ENCODE measurements around the gene LRRC74A.

Gene LRRC74A

DNA sequence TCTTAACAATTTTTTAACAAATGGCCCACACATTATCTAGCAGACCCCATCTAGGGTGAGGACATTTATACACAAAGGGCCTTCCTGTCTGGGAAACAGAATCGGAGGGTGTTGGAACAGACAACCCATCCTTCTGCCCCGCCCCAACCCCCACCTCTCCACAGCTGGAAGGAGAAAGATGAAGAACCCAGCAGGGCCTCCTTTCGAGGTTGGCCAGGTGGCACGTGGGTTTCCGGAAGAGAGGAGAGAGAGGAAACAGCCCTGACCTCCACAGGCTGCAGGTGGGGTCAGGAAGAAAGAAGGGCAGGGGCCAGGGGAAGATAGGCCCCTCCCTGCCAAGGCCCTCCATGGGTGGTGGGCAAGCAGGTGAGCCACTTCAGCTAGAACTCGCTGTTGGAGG lies 57.2 kb downstream of the LRRC74A start:
- Histone ChIP-seq H2AFZ (ENCODE audit: low read length) (no peak overlapping the region), H3F3A (ENCODE audit: insufficient read depth, low read length) (no peaks in the 10 kb centered on the region), H3K36me3 (replicated peaks; ENCODE audit: insufficient read depth, low read length) (no peaks in the 10 kb centered on the region), H3K4me2 (ENCODE audit: low read depth, low read length) (no peak overlapping the region), H3K4me3 (ENCODE audit: low read length) (no peak overlapping the region), H3K79me2 (ENCODE audit: low read length) (no peaks in the 10 kb centered on the region), H3K9ac (ENCODE audit: low read length) (no peak overlapping the region), H3K9me3 (replicated peaks; ENCODE audit: insufficient read depth, low read length) (no peaks in the 10 kb centered on the region), H3K4me1 (ENCODE audit: low read length) (no peaks in the 10 kb centered on the region), H3K9me2 (replicated peaks; ENCODE audit: insufficient read depth, low read length) (no peaks in the 10 kb centered on the region), H3K27ac (ENCODE audit: low read length) (no peak overlapping the region), H3K27me3 (replicated peaks; ENCODE audit: insufficient read depth, low read length) (no peaks in the 10 kb centered on the region), H4K20me1 (ENCODE audit: insufficient read depth, low read length) (no peaks in the 10 kb centered on the region)
- no peak for TF ChIP-seq EZH2 (optimal IDR thresholded peaks at IDR 0.05; ENCODE audit: low read depth, low read length)
- TF ChIP-seq, protein P1, sequence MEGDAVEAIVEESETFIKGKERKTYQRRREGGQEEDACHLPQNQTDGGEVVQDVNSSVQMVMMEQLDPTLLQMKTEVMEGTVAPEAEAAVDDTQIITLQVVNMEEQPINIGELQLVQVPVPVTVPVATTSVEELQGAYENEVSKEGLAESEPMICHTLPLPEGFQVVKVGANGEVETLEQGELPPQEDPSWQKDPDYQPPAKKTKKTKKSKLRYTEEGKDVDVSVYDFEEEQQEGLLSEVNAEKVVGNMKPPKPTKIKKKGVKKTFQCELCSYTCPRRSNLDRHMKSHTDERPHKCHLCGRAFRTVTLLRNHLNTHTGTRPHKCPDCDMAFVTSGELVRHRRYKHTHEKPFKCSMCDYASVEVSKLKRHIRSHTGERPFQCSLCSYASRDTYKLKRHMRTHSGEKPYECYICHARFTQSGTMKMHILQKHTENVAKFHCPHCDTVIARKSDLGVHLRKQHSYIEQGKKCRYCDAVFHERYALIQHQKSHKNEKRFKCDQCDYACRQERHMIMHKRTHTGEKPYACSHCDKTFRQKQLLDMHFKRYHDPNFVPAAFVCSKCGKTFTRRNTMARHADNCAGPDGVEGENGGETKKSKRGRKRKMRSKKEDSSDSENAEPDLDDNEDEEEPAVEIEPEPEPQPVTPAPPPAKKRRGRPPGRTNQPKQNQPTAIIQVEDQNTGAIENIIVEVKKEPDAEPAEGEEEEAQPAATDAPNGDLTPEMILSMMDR (IDR thresholded peaks at IDR 0.05; ENCODE audit: low read length) = no peak
- TF ChIP-seq EZH2phosphoT487 (IDR thresholded peaks at IDR 0.05; ENCODE audit: low read length) = no peak
- no peak for DNase-seq

DNA sequence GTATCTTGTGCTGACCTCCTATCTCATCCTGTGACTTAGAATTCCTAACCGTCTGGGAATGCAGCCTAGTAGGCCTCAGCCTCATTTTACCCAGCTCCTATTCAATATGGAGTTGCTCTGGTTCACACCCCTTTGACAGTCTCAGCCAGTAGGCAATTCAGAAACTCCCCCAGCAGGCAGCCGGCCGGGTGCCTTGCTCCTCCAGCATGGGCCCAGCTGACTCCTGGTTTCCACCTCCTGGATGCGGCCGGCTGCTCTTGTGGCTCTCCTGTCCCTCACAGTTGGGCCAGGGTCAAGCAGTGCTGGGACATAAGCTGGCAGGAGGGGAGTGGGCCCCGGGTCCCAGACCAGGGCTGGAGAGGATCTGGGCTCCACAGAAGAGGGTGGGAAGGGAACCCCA lies 58.2 kb downstream of the LRRC74A start:
- Histone ChIP-seq H3K27me3 (replicated peaks; ENCODE audit: insufficient read depth, low read length) (no peaks in the 10 kb centered on the region), H3K4me1 (ENCODE audit: low read length) (no peaks in the 10 kb centered on the region), H3K4me2 (ENCODE audit: low read depth, low read length) (no peak overlapping the region), H3K9ac (ENCODE audit: low read length) (no peak overlapping the region), H3K4me3 (ENCODE audit: low read length) (no peak overlapping the region), H2AFZ (ENCODE audit: low read length) (no peak overlapping the region), H4K20me1 (ENCODE audit: insufficient read depth, low read length) (no peaks in the 10 kb centered on the region), H3F3A (ENCODE audit: insufficient read depth, low read length) (no peaks in the 10 kb centered on the region), H3K36me3 (replicated peaks; ENCODE audit: insufficient read depth, low read length) (no peaks in the 10 kb centered on the region), H3K27ac (ENCODE audit: low read length) (no peak overlapping the region), H3K79me2 (ENCODE audit: low read length) (no peaks in the 10 kb centered on the region), H3K9me2 (replicated peaks; ENCODE audit: insufficient read depth, low read length) (no peaks in the 10 kb centered on the region), H3K9me3 (replicated peaks; ENCODE audit: insufficient read depth, low read length) (no peaks in the 10 kb centered on the region)
- no peak for DNase-seq
- TF ChIP-seq EZH2phosphoT487 (IDR thresholded peaks at IDR 0.05; ENCODE audit: low read length) = no peak
- no peak for TF ChIP-seq EZH2 (optimal IDR thresholded peaks at IDR 0.05; ENCODE audit: low read depth, low read length)
- TF ChIP-seq, protein P1 (IDR thresholded peaks at IDR 0.05; ENCODE audit: low read length) = no peak

DNA sequence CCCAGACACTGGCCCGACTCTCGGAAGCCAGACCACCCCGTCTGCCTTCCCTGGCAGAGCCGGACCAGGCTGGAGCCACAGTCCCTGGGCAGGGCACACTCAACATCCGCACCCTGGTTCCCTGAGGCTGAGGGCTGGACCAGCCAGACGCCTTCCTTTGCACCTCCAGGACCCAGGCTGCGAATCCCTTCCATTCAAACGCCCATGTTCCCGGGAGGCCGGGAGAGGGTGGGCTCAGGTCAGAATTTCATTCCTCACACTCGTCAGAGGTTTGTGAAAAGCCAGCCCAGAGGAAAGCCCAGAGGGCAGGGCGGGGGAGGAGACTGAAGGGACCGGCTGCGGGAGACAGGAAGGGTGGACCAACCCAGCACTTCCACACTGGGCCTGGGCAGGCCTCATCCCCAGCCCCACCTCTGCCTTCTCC lies 58.7 kb downstream of the LRRC74A start:
- H3K4me2 ChIP-seq (ENCODE audit: low read depth, low read length) = no peak overlapping the region
- H3K36me3 ChIP-seq (replicated peaks; ENCODE audit: insufficient read depth, low read length) = no peaks in the 10 kb centered on the region
- TF ChIP-seq, protein P1 (IDR thresholded peaks at IDR 0.05; ENCODE audit: low read length) = no peak
- TF ChIP-seq EZH2 (optimal IDR thresholded peaks at IDR 0.05; ENCODE audit: low read depth, low read length) = no peak
- no peak for TF ChIP-seq EZH2phosphoT487 (IDR thresholded peaks at IDR 0.05; ENCODE audit: low read length)
- H3K79me2 ChIP-seq (ENCODE audit: low read length) = no peaks in the 10 kb centered on the region
- H3K27ac ChIP-seq (ENCODE audit: low read length) = no peak overlapping the region
- H3F3A ChIP-seq (ENCODE audit: insufficient read depth, low read length) = no peaks in the 10 kb centered on the region
- no peaks in the 10 kb centered on the region for H3K9me2 ChIP-seq (replicated peaks; ENCODE audit: insufficient read depth, low read length)
- H2AFZ ChIP-seq (ENCODE audit: low read length) = no peak overlapping the region
- H3K27me3 ChIP-seq (replicated peaks; ENCODE audit: insufficient read depth, low read length) = no peaks in the 10 kb centered on the region
- H3K4me3 ChIP-seq (ENCODE audit: low read length) = no peak overlapping the region
- DNase-seq = no peak
- no peak overlapping the region for H3K9ac ChIP-seq (ENCODE audit: low read length)
- no peaks in the 10 kb centered on the region for H3K4me1 ChIP-seq (ENCODE audit: low read length)
- H3K9me3 ChIP-seq (replicated peaks; ENCODE audit: insufficient read depth, low read length) = no peaks in the 10 kb centered on the region
- no peaks in the 10 kb centered on the region for H4K20me1 ChIP-seq (ENCODE audit: insufficient read depth, low read length)

Measured in MM.1S (cell line).